ENCODE data around the gene PIWIL1.

PIWIL1 gene

DNA sequence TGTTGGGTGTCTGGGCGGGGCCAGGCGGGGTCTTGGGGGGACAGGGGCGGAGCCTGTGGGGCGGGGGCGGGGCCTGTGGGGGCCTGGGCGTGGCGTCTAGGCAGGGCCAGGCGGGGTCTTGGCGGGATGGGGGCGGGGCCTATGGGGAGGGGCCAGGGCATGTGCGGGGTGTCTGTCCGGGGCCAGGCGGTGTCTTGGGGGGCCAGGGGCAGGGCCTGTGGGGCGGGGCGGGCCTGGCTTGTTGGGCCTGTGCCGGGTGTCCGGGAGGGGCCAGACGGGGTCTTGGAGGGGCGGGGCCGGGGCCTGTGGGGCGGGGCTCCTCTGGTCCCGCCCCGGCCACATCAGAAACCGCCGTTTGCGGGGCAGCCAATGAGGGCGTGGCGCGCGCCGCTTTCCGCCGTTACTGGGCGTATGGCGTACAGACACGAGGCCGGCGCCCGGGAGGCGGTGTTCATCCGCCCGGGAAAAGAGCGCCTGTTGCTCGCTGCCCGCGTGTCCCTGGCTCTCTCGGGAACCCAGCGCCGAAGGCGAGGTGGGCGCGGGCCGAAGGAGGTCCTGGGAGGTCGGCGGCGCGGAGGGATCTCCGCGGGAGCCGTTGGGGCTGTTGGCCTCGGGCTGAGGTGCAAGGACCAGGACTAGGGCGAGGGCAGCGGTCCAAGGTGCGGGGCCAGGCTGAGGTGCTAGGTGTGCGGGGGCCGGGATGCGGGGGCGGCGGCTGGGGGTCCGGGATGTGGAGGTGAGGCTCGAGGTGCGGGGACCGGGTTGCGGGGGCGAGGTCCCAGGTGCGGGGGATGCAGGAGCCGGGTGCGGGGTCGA is at the start of gene PIWIL1:
PIWIL1 (plus strand) TSS at position 400 of the 816 bp plus-strand sequence. CDS start 4,705 bp downstream, outside the sequence.
- DNase-seq (ENCODE audit: low read depth in 4 of 4, low spot score in 1 of 4) = no peak

DNA sequence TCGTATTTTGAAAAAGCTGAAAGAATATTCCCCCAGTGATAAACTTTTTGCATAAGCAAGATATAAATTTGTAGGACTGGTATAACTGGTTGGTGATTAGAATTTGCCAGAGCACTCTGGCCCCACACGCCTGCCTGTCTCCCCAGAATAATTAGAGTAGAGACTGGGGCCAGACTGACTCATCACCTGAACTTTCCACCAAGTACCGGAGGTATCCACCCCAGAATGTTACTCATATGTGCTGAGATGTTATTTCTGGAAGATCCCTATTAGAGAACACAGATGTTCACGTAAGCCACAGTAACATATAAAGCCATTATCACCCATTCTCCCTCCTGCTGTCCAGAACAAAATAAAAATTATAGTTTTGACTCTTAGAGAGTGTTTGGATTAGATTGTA is 49.5 kb upstream of the PIWIL1 start:
- no peak for DNase-seq (ENCODE audit: low read depth in 4 of 4, low spot score in 1 of 4)

DNA sequence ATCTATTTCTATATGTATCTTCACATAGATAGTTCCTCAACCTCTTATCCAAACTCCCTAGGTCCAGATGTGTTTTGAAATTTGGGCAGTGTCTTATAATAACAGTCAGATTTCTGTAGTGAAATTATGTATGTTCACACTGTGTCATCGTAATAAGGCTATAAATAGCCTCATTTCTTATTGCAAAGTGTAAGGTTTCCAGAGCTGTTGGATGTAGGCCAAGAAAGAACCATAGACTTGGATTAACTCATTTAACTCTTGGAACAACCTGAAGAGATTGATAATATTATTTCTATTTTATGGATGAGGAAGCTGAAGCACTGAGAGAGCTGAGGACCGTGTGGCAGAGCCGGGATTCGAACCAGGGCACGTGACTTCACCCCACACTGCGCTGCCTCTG is 49.0 kb upstream of the PIWIL1 start:
- DNase-seq (ENCODE audit: low read depth in 4 of 4, low spot score in 1 of 4) = no peak

DNA sequence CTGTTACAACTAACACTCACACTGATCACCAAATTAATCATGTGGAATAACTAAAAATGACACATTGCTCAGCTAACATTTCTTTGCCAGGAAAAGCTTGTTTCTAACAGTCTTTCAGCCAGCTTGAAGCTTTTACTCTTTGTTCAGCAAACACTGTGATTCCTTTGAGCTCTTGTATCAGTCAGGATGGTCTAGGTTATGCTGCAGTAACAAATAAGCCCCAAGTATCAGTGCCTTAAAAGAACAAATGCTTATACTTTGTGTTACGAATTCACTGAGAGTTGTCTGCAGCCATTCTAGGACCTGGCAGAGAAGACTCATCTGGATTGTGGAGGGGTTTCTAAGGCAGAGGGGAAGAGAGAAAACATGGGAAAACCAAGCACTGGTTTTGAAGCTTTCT is 47.6 kb upstream of the PIWIL1 start:
- DNase-seq (ENCODE audit: low read depth in 4 of 4, low spot score in 1 of 4) = no peak

DNA sequence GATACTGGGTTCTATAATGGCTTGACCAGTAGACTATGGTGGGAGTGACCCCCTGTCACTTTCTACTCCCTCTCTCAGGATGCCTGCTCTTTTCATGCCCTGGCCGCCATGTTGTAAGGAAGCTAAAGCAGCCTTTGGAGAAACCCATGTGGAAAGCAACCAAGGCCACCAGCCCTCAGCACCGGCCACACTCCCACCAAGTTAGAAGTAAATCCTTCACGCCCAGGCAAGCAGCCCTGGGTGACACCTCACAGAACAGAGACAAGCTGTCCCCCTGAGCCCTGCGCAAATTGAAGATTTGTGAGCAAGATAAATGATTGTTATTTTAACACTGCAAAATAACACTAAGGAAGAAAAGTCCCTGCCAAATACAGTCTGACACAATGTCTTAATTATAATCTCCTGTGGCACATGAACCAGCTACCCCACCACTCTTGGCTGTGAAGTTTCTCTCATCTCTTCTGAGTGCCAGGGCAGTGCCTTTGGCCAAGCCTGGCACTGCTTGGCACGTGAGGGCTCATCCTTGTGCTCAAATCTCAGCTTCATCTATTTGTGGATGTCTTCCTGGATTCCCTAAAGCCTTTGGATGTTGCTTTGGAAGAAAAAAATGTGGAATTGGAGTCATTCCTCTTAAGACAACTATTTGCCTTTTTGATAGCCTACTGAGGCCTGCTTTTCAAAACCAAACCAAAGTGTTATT is 39.2 kb upstream of the PIWIL1 start:
- DNase-seq (ENCODE audit: low read depth in 4 of 4, low spot score in 1 of 4) = no peak

DNA sequence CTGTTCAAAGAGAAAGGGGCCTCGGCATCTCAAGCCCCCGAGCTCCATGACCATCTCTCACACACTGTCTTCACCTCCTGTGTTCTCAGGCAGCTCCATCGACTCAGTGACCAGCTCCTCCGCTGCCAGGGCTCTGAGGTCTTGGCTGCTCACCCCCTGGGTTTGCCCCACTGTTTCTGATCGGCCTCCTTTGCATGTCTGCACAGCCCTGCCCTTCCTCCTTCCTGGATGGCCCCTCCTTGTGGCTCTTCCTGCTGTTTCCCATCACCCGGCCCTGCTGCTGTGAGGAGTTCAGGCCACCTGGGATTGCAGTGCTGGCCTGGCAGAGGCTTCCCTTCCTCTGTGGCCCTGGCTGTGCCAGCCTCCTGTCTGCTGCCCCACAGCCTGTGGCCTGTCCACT is 38.1 kb upstream of the PIWIL1 start:
- no peak for DNase-seq (ENCODE audit: low read depth in 4 of 4, low spot score in 1 of 4)

DNA sequence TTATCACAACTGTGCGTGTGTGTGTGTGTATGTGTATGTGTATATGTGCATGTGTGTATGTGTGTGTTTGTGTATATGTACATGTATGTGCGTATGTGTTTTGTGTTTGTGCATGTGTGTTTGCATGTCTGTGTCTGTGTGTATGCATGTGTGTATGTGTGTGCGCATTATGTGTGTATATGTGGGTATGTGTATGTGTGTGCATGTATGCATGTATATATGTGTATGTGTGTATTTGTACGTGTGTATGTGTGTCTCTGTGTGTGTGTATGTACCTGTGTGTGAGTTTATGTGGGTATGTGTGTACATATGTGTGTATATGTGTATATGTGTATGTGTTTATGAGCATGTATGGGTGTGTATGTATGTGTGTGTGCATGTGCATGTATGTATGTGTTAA is 37.6 kb upstream of the PIWIL1 start:
- DNase-seq (ENCODE audit: low read depth in 4 of 4, low spot score in 1 of 4) = no peak

DNA sequence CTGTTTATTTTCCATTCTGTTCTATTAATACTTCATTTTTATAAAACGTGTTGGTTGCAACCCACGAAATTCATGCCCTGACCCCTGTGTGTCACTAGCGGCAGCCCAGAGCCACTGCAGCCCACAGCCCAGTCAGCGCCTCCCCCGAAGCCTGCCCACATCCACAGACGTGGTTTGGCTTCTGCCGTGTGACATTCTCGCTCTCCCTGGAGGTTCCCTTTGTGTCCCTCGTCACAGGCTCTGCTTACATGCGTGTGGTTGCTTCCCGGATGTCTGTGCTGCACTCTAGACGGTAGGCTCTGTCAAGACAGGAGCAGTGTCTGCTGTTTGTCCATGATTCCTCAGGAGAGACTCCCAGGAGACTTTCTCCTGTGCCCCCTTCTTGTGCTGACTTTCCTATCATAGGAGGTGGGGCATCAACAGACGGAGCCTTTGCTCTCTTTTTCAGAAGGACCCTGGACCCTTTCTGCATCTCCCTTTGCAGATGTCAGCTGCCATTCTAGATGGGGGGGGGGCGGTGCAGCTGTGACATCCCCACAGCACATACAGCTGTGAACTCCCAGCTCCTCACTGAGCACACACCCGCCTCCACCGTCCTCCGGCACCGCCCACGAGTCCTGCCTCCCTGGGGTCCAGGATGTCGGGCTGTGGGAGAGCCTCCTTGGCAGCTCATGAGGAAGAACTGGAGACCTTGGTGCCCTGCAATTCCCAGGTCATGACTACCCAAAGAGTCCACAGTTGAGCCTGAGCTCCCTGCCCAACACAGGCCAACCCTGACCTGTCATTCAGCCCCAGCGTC is 36.8 kb upstream of the PIWIL1 start:
- DNase-seq (ENCODE audit: low read depth in 4 of 4, low spot score in 1 of 4) = no peak

DNA sequence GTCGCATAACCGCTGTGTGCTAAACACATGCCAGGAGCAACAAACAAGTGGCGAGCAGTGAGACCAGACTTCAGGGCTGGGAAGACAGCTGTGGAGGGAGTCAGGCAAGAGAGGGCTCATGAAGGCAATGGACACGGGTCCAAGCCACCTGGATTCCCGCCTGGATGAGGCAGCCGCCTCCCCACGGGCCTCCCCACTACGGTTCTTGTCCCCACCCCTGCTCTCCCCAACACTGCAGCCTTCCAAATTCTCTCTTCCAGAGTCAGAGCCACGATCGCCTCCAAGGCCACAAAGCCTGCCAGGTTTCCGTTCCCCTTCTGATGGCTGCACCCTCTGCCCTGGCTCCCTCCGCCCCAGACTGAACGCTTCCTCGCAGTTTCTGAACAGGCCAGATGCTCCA is 36.1 kb upstream of the PIWIL1 start:
- no peak for DNase-seq (ENCODE audit: low read depth in 4 of 4, low spot score in 1 of 4)

DNA sequence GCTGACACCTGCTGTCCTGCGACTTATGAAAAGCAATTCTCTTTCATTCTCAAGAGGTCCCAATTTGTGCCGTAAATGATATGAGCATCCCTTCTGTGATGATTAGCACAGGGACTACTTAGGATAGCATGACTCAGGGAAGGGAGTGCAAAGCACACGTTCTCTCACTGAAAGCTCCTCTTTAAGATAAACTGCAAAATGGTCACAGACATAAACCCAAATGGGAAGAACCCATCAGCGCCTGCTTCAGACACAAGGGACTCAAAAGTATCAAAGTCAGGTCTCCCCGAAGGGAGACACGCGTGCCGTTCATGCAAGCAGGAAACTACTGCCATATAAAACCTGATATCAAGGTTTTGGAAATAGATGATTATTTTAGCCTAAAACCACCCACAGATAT is 33.9 kb upstream of the PIWIL1 start:
- no peak for DNase-seq (ENCODE audit: low read depth in 4 of 4, low spot score in 1 of 4)

DNA sequence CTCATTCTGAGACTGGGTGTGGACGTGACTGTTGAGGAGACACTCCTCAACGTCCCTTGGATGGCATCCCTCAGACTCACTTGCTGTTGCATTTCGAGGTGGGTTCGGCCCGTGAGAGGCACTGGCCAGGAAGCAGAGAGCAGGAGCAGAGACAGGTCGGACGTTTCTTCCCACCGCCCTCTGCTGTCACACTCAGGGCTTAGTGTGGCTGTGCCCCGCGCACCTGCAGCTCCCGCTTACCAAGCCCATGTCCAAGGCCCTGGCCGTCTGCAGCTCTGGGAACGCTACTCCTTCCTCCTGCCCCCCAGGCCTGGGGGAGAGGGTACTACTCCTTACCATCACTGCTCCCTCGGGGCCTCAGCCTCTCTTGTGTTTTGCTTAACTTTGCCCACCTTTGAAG is 29.8 kb upstream of the PIWIL1 start:
- DNase-seq (ENCODE audit: low read depth in 4 of 4, low spot score in 1 of 4) = no peak

DNA sequence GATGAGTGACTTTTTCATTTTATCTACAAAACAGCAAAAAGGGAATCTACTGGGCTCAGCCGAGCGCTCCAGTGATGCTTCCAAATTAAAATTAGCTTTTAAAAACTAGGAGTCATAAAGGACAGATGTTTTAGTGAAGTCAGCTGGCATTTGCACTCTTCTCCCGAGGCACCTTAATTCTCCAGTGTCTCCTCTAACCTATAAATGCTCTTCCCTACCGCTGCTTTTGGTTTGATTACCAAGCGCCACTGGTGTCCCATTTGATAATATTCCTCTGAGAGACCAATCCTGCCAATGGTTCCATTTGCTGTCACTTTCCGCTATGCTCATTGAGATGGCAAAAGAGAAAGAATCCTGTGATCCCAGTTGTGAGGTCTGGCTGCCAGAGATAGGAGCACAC is 29.3 kb upstream of the PIWIL1 start:
- DNase-seq (ENCODE audit: low read depth in 4 of 4, low spot score in 1 of 4) = no peak

DNA sequence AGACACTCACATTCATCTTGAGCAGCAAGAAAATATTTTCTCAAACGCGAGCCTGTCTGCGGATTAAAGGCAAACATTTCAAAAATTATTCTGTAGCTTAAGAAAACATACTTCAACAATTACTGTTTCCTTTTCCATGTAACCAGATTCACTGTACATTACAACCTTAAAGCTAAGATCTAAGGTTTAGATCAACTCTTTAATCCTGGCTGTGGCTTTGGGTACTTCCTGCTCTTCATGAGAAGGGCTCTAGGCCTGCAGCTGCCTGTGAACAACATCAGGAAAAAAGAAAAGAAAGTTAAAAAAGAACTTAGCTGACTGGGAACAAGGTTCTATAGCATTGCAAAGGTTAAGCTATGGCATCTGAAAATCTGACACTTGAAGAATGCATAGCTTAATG is 21.4 kb upstream of the PIWIL1 start:
- no peak for DNase-seq (ENCODE audit: low read depth in 4 of 4, low spot score in 1 of 4)

DNA sequence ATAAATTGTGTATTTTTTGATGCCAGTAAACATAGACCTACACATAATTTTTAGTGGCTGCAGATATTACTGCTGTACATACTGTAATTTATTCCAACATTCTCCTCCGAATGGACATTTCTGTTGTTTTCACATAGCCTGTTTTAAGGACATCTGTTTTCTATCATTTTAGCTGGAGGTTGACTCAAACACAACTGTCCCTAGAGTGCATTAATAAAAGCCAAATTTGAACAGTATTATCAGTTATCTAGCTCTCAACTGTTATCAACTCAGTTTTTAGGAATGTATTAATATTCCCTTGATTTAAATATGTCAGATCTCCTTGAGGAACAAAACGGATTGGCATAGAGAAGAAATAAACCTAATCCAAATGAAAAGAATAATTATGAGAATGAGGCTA is 17.2 kb upstream of the PIWIL1 start:
- no peak for DNase-seq (ENCODE audit: low read depth in 4 of 4, low spot score in 1 of 4)

DNA sequence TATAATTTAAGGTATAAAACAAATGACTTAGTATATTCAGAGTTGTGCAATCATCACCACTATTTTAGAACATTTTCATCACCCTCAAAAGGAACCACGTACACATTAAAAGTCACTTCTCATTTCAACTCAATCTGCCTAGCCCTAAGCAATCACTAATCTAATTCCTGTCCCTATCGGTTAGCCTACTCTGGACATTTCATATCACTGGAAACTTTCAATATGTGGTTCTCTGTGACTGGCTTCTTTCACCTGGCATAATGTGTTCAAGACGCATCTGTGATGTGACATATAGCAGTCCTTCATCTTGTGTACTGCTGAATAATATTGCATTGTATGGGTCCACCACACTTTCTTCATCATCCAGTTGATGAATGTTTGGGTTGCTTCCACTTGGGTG is 15.4 kb upstream of the PIWIL1 start:
- no peak for DNase-seq (ENCODE audit: low read depth in 4 of 4, low spot score in 1 of 4)

DNA sequence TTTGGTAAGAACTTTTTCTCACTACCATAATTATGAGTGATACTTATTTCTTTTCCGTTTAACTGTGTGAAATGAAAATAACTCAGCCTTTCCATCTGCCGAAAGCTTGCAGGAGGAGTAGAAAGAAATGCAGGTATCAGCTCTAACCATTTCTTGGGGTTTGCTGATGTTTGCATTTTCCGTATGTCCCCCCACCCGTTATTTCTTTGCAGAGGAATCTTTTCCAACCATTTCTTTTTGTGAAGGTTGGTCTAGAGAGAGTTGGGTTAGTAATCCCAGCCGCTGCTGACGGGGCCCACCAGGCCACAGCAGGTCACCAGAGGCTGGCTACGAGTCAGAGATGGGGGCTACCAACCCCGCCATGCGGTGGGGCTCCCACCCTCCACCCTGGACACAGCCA is 7.0 kb upstream of the PIWIL1 start:
- DNase-seq (ENCODE audit: low read depth in 4 of 4, low spot score in 1 of 4) = no peak

DNA sequence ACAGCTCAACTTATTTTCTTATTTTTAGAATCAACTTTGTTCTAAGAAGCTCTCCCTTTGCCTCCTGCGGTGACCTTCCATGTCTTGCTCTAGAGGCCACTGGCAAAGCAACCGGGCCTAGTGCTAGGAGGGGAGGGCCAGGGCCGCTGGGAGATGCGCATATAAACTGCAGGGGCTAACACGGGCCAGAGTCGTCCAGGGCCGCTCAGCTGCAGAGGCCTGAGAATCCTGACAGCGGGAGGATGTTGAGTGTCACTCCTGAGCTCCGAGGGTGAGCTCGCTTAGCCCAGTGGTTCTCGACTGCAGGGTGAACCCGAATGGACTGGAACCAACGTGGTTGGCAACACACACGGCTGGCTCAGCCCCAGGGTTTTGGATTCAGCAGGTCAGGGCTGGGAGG is 6.5 kb upstream of the PIWIL1 start:
- no peak for DNase-seq (ENCODE audit: low read depth in 4 of 4, low spot score in 1 of 4)

DNA sequence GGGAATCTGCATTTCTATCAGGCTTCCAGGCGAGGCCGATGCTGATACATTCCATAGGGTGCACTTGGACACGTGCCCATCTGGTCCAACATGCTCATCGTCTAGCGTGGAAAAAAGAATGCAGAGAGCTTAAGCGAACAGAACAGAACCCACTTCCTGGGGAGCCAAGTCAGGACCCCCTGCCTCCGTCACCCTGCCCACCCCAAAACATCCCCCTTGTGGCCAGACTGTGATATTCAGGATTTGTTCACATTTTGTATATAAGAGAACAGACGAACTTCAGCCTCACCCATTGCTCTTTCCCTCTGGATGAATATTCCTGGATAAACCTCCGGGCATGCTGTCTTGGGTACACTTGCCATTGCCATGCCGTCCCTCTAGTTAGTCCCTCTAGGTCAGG is 4.3 kb upstream of the PIWIL1 start:
- no peak for DNase-seq (ENCODE audit: low read depth in 4 of 4, low spot score in 1 of 4)

DNA sequence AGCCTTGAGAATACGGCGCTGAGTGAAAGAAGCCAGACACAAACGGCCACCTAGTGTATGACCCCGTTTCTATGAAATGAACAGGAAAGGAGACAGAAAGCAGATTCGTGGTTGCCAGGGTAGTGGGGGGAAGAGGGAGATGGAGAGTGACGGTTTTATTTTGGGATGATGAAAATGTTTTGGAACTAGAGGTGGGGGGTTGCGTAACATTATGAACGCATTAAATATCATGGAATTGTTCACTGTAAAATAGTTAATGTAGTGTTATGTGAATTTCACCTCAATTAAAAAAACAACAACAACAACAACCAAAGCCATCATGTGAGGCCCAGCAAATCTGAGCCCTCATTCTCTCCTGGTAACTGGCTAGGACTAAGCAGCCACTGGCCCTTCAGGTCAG is 3.3 kb upstream of the PIWIL1 start:
- no peak for DNase-seq (ENCODE audit: low read depth in 4 of 4, low spot score in 1 of 4)

DNA sequence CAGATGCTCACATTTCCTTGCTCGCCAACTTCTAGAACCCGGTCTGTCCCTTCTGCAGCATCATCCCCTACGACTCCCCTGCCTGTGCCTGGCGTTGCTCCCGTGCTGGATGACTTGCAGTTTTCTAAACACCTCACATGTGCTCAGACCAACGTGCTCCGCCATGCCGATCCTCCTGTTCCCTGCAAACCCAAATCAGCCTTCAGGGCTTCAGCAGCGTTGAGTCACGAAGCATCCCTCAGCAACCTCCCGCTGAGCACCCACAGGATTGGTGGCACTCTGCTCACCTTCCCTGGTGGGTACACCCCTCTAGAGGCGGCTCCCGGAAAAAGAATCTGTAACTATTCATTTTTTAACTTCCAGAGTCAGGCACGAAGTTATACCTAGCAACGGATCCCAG is 2.8 kb upstream of the PIWIL1 start:
- DNase-seq (ENCODE audit: low read depth in 4 of 4, low spot score in 1 of 4) = no peak

DNA sequence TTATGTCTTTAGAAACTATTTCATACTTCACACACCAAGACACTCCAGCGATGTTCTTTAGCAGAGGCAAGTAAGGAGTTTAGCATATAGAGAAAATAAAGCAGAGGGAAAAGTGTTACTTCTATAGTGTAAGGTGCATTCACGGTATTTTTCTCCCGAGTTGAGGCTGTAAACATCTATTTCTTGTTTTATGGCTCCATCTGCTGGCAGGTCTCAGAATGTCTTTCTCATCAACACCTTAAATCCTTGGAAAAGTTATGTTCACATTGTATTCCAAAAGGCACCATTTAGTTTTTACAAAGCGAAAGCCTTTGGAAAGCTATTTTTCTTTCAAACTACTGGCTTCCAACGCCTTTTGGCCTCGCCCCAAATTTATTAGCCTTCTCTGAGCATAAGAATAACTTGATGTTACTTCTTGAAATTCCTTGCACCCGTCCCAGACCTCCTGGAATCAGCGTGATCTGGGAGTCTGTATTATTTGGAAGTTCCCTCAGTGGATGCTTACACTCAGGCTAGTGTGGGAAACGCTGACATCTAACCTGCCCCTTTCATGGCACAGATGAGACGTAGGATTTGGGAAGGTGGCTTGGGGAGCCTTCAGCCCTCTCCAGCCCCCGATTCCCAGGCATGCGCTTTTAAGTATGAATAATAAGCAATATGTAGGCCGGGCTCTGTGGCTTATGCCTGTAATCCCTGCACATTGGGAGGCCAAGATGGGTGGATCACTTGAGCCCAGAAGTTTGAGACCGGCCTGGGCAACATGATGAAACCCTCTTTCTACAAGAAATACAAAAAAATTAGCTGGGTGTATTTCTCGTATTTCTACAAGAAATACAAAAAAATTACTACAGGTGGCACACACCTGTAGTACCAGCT is 1.9 kb upstream of the PIWIL1 start:
- DNase-seq (ENCODE audit: low read depth in 4 of 4, low spot score in 1 of 4) = peak in 1 of 4 experiments; percentile 9
